Urothelium cell line (cell line): ENCODE measurements around the gene FOXJ2.
"Not testable (repeated sequence)": the region's sequence is repeated elsewhere in the genome, so short reads cannot be mapped to it uniquely, and the experiment has no call there.

Experiments used
- DNase-seq: peaks from one replicate; pipeline ENCODE4 v3.0.0; 2011; ENCODE audit warnings: low spot score, mixed read lengths
- FAIRE-seq: peaks from 2 replicates; lab custom pipeline; 2011; peaks lifted over from hg19 to GRCh38; lab: Jason Lieb, UNC

FOXJ2 gene

DNA sequence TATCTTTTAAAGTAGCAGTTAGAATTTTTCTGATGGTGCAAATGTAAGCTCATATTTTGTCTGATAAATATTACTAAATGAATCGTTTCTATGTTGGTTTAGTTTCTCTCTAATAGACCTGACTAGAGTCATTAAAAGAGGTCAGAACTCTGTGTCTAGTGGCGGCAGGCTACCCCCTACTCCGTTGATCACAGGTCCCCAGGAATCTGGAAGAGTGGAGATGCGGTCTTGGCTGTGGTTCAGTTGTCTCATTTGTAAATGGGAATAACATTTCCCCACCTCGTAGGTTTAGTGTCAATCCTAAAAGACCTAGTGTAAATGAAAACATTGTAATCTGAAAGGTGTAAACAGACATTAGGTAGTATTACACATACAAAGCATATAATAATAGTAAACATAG is 4.7 kb upstream of the FOXJ2 start:
- FAIRE-seq (no peak), DNase-seq (no peak)

- FAIRE-seq = no peak
These were observed 4.2 kb upstream of the FOXJ2 start for GRCh38 chr12:8028267-8028666.

GRCh38 chr12:8030189-8030588 is 2.3 kb upstream of the FOXJ2 start:
- DNase-seq = no peak

More at GRCh38 chr12:8028267-8028666, 4.2 kb upstream of the FOXJ2 start:
- DNase-seq = no peak

DNA sequence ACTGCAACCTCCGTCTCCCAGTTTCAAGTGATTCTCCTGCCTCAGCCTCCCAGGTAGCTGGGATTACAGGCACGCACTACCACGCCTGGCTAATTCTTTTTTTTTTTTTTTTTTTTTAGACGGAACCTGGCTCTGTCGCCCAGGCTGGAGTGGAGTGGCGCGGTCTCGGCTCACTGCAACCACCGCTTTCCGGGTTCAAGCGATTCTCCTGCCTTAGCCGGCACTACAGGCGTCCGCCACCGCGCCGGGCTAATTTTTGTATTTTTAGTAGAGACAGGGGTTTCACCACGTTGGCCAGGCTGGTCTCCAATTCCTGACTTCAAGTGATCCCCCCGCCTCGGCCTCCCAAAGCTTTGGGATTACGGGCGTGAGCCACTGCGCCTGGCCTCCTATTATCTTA is 1.5 kb upstream of the FOXJ2 start:
- not testable (repeated sequence) for DNase-seq, FAIRE-seq

More at GRCh38 chr12:8030189-8030588, 2.3 kb upstream of the FOXJ2 start:
- no peak for FAIRE-seq

- no peak for DNase-seq
- no peak for FAIRE-seq
These were observed 659 bp upstream of the FOXJ2 start for GRCh38 chr12:8031872-8032241.

DNA sequence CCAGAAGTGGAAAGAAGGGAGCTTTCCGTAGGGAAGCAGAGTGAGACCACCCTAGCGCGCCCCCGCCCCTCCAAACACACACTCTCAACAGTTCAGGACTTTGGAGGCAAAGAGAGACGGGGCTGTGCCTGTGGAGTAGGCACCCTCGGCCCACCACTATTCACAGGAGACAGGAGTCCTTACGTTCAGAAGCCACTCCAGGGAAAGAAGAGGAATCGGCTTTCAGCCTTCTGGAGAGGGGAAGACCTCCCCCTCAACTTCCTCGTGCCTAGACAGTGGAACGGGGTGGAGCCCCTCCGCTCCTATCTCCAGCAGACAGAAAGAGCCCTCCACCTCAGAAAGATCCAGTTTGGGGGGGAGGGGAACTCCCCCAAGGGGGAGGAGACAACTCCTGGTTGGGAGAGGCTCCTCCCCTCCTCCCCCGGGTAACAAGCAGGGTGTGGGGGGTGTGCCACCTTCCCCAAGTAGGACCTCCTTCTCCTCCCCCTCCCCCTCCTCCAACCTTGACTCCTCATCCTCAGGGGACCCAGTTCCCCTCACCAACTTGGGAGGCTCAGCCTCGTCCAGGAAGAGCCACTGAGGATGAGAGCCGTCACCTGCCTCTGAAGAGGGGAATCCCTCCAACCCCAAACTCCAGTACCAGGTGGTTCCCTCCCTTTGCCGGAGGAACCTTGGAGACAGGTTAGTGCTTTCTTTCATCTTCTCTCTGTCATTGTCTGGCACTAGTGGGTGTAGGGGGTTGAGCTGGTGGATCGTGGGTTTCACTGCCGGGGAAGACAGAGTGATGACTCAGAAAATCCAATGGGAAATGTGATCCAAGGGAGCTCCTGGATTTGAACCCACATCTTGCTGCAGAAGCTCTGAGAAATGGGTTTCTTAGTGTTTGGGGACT is 883 bp downstream of the FOXJ2 start:
- FAIRE-seq (peak; percentile 82), DNase-seq (peak; percentile 87)

GRCh38 chr12:8034802-8035201 is 2.3 kb downstream of the FOXJ2 start:
- FAIRE-seq = no peak
- DNase-seq = no peak

DNA sequence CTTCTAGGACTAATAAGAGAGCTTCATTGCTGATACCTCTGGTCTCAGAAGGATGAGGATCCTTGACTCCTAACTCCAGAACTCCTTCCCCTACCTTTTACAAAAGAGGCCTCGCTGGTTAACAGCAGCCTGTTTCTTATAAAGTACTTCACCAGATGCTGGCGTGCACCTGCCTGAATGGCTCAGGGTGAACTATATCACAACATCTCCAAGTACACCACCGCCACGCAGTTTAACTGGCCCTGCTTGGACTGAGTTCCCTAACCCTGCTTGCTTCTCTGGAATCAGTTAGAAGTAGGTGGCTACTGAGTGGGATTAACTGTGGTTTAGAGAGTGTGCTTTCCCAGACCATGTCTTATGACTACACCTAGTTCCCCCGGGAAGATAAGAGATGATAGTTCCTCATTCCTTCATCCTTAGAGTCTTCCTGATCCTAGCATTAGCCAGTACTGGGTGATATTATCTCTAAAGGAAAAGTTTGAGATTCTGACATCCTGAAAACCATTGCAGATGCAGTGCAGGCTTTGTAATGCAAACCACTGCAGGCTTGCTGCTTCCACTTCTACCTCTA is 3.0 kb downstream of the FOXJ2 start:
- DNase-seq = no peak
- peak; percentile 9 for FAIRE-seq

- no peak for DNase-seq
- no peak for FAIRE-seq
These were observed 3.8 kb downstream of the FOXJ2 start for GRCh38 chr12:8036346-8036745.

DNA sequence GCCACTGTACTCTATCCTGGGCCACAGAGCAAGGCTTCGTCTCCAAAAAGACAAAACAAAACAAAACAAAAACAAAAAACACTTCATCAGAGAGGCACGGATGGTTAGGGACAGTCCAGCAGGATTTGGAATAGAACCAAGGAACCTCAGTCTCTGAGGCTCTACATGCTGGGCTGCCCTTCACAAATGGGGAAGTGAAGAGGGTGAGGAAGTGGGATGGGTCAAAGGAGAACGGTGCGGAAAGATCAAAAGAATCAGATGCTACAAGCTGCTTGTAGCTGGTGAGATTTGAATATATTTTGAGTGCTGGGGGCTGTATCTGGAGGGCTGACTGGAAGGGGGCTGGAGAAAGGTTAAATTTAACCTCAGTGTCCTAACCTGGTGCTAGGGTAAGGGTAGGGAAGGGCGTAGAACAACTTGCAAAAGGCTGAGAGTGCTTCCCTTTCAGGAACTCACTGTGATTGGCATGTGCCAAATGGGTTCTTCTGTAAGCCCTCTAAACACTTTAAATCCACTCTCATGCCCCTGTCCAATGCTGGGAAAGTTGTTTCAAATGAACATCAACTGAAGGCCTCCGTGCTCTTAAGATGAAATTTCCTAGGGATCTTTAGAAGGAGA is 4.6 kb downstream of the FOXJ2 start:
- FAIRE-seq = no peak
- DNase-seq = no peak

DNA sequence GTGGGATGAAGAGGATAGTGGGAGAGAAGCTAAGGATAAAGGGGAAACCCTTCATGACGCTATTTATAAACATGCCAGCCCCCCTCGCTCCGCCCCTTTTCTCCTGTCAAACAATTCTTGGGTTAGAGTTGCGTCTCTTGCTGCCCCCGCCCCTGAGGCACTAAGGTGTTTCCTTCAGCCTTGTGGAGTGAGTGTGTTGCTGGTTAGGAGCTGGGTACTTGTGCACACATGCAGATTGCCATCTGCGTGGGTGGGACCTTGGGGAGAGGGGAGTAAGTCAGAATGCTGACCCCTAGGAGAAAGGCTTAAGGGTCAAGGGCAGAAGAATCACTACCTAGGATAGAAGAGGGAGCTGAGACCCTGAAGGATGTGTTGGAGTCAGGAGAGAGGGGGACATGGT is 5.4 kb downstream of the FOXJ2 start:
- FAIRE-seq (no peak), DNase-seq (no peak)

DNA sequence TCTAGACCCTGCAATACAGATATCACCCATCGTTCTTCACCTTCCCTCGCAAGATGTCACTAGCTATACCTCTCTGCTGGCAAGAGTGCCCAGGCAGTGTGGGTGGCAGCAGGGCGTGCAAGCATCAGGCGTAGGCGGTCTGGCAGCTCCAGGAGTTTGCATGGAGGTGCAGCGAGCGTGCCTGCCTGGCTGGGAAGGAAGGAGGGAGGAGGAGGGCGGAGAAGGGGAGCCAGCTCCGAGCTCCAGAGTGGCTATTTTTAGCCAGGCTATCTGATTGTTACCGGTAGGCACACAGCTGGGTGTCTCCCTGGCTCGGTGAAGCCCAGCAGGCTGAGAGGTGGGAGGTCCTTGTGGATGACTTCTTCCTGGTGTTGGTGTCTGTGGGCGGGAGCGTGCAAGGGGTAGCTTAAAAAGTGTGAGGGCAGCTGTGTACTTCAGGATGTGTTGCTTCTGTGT is 6.2 kb downstream of the FOXJ2 start:
- FAIRE-seq (peak; percentile 82), DNase-seq (peak; percentile 88)

GRCh38 chr12:8040791-8041190 is 8.3 kb downstream of the FOXJ2 start:
- no peak for FAIRE-seq
- DNase-seq = no peak

- FAIRE-seq = peak; percentile 77
- DNase-seq = peak; percentile 86
These were observed 13.7 kb downstream of the FOXJ2 start for GRCh38 chr12:8045952-8046944.

DNA sequence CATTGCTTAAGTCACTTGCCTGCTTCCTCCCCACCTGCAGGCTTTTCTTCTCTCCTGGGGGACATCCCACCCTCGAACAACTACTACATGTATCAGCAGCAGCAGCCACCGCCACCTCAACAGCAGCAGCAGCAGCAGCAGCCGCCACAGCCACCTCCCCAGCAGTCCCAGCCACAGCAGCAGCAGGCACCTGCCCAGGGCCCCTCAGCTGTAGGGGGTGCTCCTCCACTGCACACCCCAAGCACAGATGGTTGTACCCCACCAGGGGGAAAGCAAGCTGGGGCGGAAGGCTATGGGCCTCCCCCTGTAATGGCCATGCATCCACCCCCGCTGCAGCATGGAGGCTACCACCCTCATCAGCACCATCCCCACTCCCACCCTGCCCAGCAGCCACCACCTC is 15.3 kb downstream of the FOXJ2 start:
- DNase-seq (no peak), FAIRE-seq (no peak)

DNA sequence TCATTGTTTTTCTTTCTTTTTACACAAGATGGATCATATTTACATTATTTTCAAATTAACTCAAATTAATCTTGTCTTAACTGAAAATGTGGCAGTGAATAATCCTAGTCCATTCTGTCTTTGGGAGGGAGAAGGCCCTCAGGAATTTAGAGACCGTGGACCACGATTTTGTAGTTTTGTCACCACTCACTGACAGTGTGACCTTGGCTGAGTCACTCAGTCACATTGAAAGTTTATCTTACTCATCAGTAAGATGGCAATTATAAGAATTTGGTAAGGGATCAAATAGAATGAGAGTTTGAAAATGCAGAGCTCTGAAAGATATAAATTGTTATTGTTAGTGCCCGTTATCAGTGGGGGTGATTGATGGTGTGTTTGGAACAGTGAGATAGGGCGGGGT is 16.4 kb downstream of the FOXJ2 start:
- no peak for DNase-seq
- FAIRE-seq = no peak

GRCh38 chr12:8050600-8051250 is 18.2 kb downstream of the FOXJ2 start:
- FAIRE-seq = peak; percentile 71
- DNase-seq = no peak

GRCh38 chr12:8052679-8053078 is 20.2 kb downstream of the FOXJ2 start:
- no peak for DNase-seq
- no peak for FAIRE-seq

DNA sequence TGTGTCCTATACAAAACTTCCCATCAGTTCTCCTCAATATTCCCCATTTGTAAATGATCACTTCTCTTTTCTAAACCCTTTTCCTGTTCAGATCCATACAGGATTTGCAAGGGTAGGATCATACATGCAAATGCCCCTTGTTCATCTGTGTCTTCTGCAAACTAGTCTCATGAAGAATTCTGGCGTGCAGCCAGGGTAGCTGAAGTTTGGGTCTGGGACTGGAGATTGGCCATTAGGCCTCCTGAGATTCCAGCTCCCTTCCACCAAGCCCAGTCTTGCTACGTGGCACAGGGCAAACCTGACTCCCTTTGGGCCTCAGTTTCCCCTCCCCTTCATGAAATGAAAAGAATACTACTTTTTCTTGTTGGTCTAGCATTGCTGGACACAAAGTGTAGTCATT is 22.3 kb downstream of the FOXJ2 start:
- no peak for DNase-seq
- peak; percentile 5 for FAIRE-seq

DNA sequence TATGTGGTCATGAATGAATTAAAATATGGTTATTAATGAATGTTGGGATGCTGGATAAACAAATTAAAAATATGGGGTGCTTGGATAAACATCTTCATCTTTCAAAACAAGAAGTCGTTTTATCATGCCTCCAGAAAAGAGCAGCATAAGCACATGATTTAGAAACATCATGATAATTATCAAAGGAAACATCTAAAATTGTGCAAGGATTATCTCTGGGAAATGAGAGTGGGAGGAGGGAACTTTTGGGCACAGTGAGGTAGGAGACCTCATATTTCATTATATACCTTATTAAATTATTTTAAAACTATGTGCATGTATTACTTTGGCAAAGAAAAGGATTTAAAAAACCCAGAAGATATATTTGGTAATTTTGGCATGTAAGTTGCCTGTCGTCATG is 24.8 kb downstream of the FOXJ2 start:
- FAIRE-seq (no peak), DNase-seq (no peak)
